Measurements from ENCODE around the gene CST9. TPM values are rescaled to one million over a fixed set of nuclear protein-coding genes. Genes with fewer than 3 reads are reported as not detected.

CST9 gene
- total RNA-seq, 2 experiments from 2014 or later: not detected

GRCh38 chr20:23562721-23563342 lies 42.9 kb downstream of the CST9 start:
- Mint-ChIP-seq H3K36me3 (ENCODE audit: low read depth) (no peaks in the 10 kb centered on the region), H3K9me3 (peaks cover 4% of the 10 kb centered on the region), H3K4me3 (no peak overlapping the region), H3K27me3 (peaks cover 6% of the 10 kb centered on the region), H3K4me1 (no peaks in the 10 kb centered on the region), H3K27ac (no peak overlapping the region)
- no peak for DNase-seq
- POLR2A ChIA-PET: no interaction called here
- CTCF ChIA-PET: no interaction called here

- POLR2A ChIA-PET: no interaction called here
- H3K27ac Mint-ChIP-seq: no peak overlapping the region
- no peaks in the 10 kb centered on the region for H3K36me3 Mint-ChIP-seq (ENCODE audit: low read depth)
- CTCF ChIA-PET: no interaction called here
- H3K4me3 Mint-ChIP-seq: no peak overlapping the region
- no peaks in the 10 kb centered on the region for H3K9me3 Mint-ChIP-seq
- no peak for DNase-seq
- H3K4me1 Mint-ChIP-seq: no peaks in the 10 kb centered on the region
- peaks cover 9% of the 10 kb centered on the region for H3K27me3 Mint-ChIP-seq
Observed at GRCh38 chr20:23554401-23554800, 51.3 kb downstream of the CST9 start.

Other genes starting within 250 kb of the CST9 start
- 10 to 100 TPM; 13.5 to 14.3 TPM for gene GZF1, start 243.7 kb downstream of the CST9 start, total RNA-seq
- 10 to 100 TPM; 16.0 TPM for gene NAPB, start 184.4 kb downstream of the CST9 start, total RNA-seq
- not detected for gene CSTL1, start 166.2 kb downstream of the CST9 start, total RNA-seq
- not detected for gene CST11, start 153.0 kb downstream of the CST9 start, total RNA-seq
- not detected for gene CST8, start 114.8 kb downstream of the CST9 start, total RNA-seq
- not detected for gene CST9L, start 37.4 kb downstream of the CST9 start, total RNA-seq
- gene CST3, start 32.0 kb upstream of the CST9 start, total RNA-seq: under 1 TPM; 0.55 to 0.76 TPM
- not detected for gene CST4, start 83.1 kb upstream of the CST9 start, total RNA-seq
- gene CST1, start 145.0 kb upstream of the CST9 start, total RNA-seq: not detected
- gene CST2, start 220.8 kb upstream of the CST9 start, total RNA-seq: not detected

Data from activated CD4-positive, alpha-beta memory T cell treated with anti-CD3 and anti-CD28 coated beads, Interleukin-2, amount 10 ng/mL, durations not matched to agents 7 days and 5 days (primary cell).